ENCODE data around the gene TNRC6C.
A peak's percentile ranks its signal among the peaks of the same experiment; 100 is the strongest.

The TNRC6C gene

GRCh38 chr17:78013683-78014467, 55.4 kb downstream of the TNRC6C start:
- DNase-seq: peak; percentile 31
- H3K36me3 ChIP-seq: peaks cover 13% of the 10 kb centered on the region
- no peaks in the 10 kb centered on the region for H3K4me1 ChIP-seq
- H3K4me3 ChIP-seq (ENCODE audit: low read depth, low read length): no peak overlapping the region
- no peaks in the 10 kb centered on the region for H3K27me3 ChIP-seq
- H3K9me3 ChIP-seq: no peaks in the 10 kb centered on the region
- TF ChIP-seq CTCF (IDR thresholded peaks at IDR 0.05; ENCODE audit: low read depth, low read length): peak; percentile 68

- no peak for TF ChIP-seq CTCF (IDR thresholded peaks at IDR 0.05; ENCODE audit: low read depth, low read length)
- no peaks in the 10 kb centered on the region for H3K27me3 ChIP-seq
- DNase-seq: no peak
These were observed 56.1 kb downstream of the TNRC6C start for GRCh38 chr17:78014646-78015045.

GRCh38 chr17:78016852-78017251, 58.3 kb downstream of the TNRC6C start:
- H3K4me1 ChIP-seq: no peaks in the 10 kb centered on the region
- no peaks in the 10 kb centered on the region for H3K9me3 ChIP-seq
- H3K27me3 ChIP-seq: no peaks in the 10 kb centered on the region
- no peak for DNase-seq
- TF ChIP-seq CTCF (IDR thresholded peaks at IDR 0.05; ENCODE audit: low read depth, low read length): no peak
- H3K4me3 ChIP-seq (ENCODE audit: low read depth, low read length): no peak overlapping the region
- H3K36me3 ChIP-seq: peaks cover 4% of the 10 kb centered on the region; the same call in 1 of the 2 replicates

More at GRCh38 chr17:78014646-78015045, 56.1 kb downstream of the TNRC6C start:
- Histone ChIP-seq H3K9me3 (no peaks in the 10 kb centered on the region), H3K4me1 (no peaks in the 10 kb centered on the region), H3K36me3 (peaks cover 13% of the 10 kb centered on the region), H3K4me3 (ENCODE audit: low read depth, low read length) (no peak overlapping the region)

- Histone ChIP-seq H3K4me3 (ENCODE audit: low read depth, low read length) (no peak overlapping the region), H3K27me3 (no peaks in the 10 kb centered on the region), H3K36me3 (0 out of 2 replicates have a peak, but pooled peaks cover 2% of the 10 kb centered on the region), H3K9me3 (no peaks in the 10 kb centered on the region), H3K4me1 (no peaks in the 10 kb centered on the region)
- DNase-seq: no peak
- peak; percentile 60 for TF ChIP-seq CTCF (IDR thresholded peaks at IDR 0.05; ENCODE audit: low read depth, low read length)
These were observed 61.0 kb downstream of the TNRC6C start for GRCh38 chr17:78019367-78019975.

DNA sequence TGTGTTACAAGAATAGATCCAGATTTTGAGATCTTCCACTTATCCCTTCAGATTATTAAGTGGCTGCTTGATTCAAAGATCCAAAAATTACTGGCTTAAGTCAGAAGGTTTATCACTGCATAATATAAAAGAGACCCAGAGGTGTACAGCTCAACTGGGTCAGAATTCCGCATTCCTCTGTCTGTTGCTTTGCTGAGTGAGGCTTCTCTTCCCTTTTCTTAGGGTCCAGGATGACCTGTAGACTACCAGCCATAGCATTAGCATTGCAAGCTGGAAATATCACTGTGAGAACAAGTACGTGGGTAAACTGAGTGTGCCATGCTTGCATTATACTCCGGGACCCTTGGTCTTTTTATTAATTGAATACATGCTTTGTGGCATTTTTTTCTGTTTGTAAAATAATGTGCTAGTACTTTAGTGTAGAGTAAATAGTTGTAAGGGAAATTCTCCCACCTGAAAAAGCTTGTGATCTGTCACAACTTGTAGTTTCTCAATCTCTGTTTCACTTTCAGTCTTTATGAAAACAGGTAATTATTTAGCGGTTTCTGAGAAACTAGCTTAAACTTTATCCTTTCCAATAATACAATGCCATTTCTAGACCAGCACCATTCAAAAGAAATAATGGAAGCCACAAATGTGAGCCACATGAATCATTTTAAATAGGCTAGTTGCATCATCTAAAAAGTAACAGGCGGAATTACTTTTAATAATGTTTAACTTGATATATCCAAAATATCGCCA, 61.6 kb downstream of the TNRC6C start:
- DNase-seq: no peak
- Histone ChIP-seq H3K4me1 (no peaks in the 10 kb centered on the region), H3K9me3 (no peaks in the 10 kb centered on the region), H3K4me3 (ENCODE audit: low read depth, low read length) (no peak overlapping the region), H3K27me3 (no peaks in the 10 kb centered on the region), H3K36me3 (0 out of 2 replicates have a peak, but pooled peaks cover 2% of the 10 kb centered on the region)
- no peak for TF ChIP-seq CTCF (IDR thresholded peaks at IDR 0.05; ENCODE audit: low read depth, low read length)
